CD14-positive monocyte (primary cell): ENCODE measurements around the gene RGS14. TPM values are rescaled to one million over a fixed set of nuclear protein-coding genes. Genes with fewer than 3 reads are reported as not detected.

Source experiments
- DNase-seq, 3 donors: peaks; one replicate each; pipeline ENCODE4 v3.0.0-alpha.2; 2011 to 2022
- H2AFZ ChIP-seq: 2 replicates; pipeline ENCODE4 v1.6.0; 2012; ENCODE audit warnings: mild to moderate bottlenecking, low read depth, low read length, inconsistent platforms; ENCODE audit not compliant: insufficient read depth, poor library complexity, severe bottlenecking
- H3K27ac ChIP-seq, 2 donors: 1 replicate in 1 of 2; 2 replicates in 1 of 2; pipeline ENCODE4 v1.5.1; 2012 to 2013; ENCODE audit warnings: low read length in 2 of 2, control low read depth in 1 of 2, inconsistent platforms in 1 of 2, low read depth in 1 of 2, mild to moderate bottlenecking in 1 of 2
- H3K27me3 ChIP-seq, 2 donors: one replicate each; pipeline versions ENCODE4 v1.6.0 to v1.6.1; 2011 to 2013; ENCODE audit warnings: low read length in 2 of 2; ENCODE audit not compliant: control insufficient read depth in 2 of 2, insufficient read depth in 2 of 2
- H3K36me3 ChIP-seq, 2 donors: replicated peaks in 1 of 2; 1 replicate in 1 of 2; 2 replicates in 1 of 2; pipeline versions ENCODE4 v1.5.1 to v1.6.1; 2012 to 2013; ENCODE audit warnings: low read length in 2 of 2, control low read depth in 1 of 2, inconsistent platforms in 1 of 2, mild to moderate bottlenecking in 1 of 2; ENCODE audit not compliant: insufficient read depth in 2 of 2, control insufficient read depth in 1 of 2
- H3K4me1 ChIP-seq, 2 donors: 1 replicate in 1 of 2; 2 replicates in 1 of 2; pipeline versions ENCODE4 v1.5.1 to v1.6.1; 2012 to 2013; ENCODE audit warnings: low read length in 2 of 2, control low read depth in 1 of 2, inconsistent platforms in 1 of 2, mild to moderate bottlenecking in 1 of 2, moderate library complexity in 1 of 2; ENCODE audit not compliant: insufficient read depth in 2 of 2, control insufficient read depth in 1 of 2
- H3K4me2 ChIP-seq: replicated peaks from 2 replicates; pipeline ENCODE3; 2012; ENCODE audit warnings: low read length, moderate library complexity, mild to moderate bottlenecking; ENCODE audit not compliant: poor library complexity, severe bottlenecking; ENCODE audit errors: extremely low read depth
- H3K4me3 ChIP-seq, 3 experiments: fragments of 200-600 bp in 1 of 3; sonication (generic) in 1 of 3; replicated peaks in 1 of 3; 1 replicate in 2 of 3; 2 replicates in 1 of 3; pipeline ENCODE4 v1.5.1; 2011 to 2013; ENCODE audit warnings: low read length in 3 of 3, mild to moderate bottlenecking in 3 of 3, control low read depth in 2 of 3, low read depth in 2 of 3, inconsistent platforms in 1 of 3, moderate library complexity in 1 of 3
- H3K79me2 ChIP-seq: 2 replicates; pipeline ENCODE4 v1.6.0; 2012; ENCODE audit warnings: mild to moderate bottlenecking, control low read depth, inconsistent platforms, low read length, moderate library complexity; ENCODE audit not compliant: insufficient read depth
- H3K9ac ChIP-seq: 2 replicates; pipeline ENCODE4 v1.6.0; 2017; ENCODE audit warnings: low read length, mild to moderate bottlenecking; ENCODE audit not compliant: insufficient read depth, poor library complexity, severe bottlenecking
- H3K9me3 ChIP-seq, 2 donors: replicated peaks in 1 of 2; 1 replicate in 1 of 2; 2 replicates in 1 of 2; pipeline versions ENCODE4 v1.5.1 to v1.6.1; 2012 to 2013; ENCODE audit warnings: low read length in 2 of 2, control low read depth in 1 of 2; ENCODE audit not compliant: control insufficient read depth in 1 of 2, insufficient read depth in 1 of 2
- H4K20me1 ChIP-seq: 2 replicates; pipeline ENCODE4 v1.6.0; 2012; ENCODE audit warnings: mild to moderate bottlenecking, low read length, control low read depth, moderate library complexity; ENCODE audit not compliant: insufficient read depth
- H3K27ac Mint-ChIP-seq, 7 donors: one replicate each; pipeline ENCODE4 v1.8.0; 2020; ENCODE audit warnings: mild to moderate bottlenecking in 7 of 7, mixed read lengths in 7 of 7, moderate library complexity in 6 of 7, inconsistent platforms in 2 of 7
- H3K27me3 Mint-ChIP-seq, 3 donors: one replicate each; pipeline ENCODE4 v1.8.0; 2021 to 2022; ENCODE audit warnings: low read depth in 3 of 3, mild to moderate bottlenecking in 3 of 3, mixed read lengths in 3 of 3, moderate library complexity in 3 of 3, inconsistent platforms in 1 of 3
- H3K36me3 Mint-ChIP-seq, 2 donors: one replicate each; pipeline ENCODE4 v1.8.0; 2020; ENCODE audit warnings: mixed read lengths in 2 of 2, inconsistent platforms in 1 of 2, mild to moderate bottlenecking in 1 of 2
- H3K4me1 Mint-ChIP-seq: one replicate; pipeline ENCODE4 v1.8.0; 2020; ENCODE audit warnings: mild to moderate bottlenecking, mixed read lengths
- H3K4me3 Mint-ChIP-seq, 2 donors: one replicate each; pipeline ENCODE4 v1.8.0; 2020; ENCODE audit warnings: mild to moderate bottlenecking in 2 of 2, mixed read lengths in 2 of 2, moderate library complexity in 1 of 2
- H3K9me3 Mint-ChIP-seq, 7 donors: one replicate each; pipeline ENCODE4 v1.8.0; 2020 to 2022; ENCODE audit warnings: mixed read lengths in 7 of 7, mild to moderate bottlenecking in 6 of 7, moderate library complexity in 6 of 7, inconsistent platforms in 2 of 7
- CTCF ChIP-seq: fragments of 200-600 bp; IDR thresholded peaks from one replicate; pipeline ENCODE4 v1.8.0; 2022; ENCODE audit warnings: antibody characterized with exemption, mild to moderate bottlenecking
- WGBS: methylation state at CpG from one replicate; pipeline ENCODE4 v1.1.5; 2013; ENCODE audit warnings: missing lambda C conversion rate; ENCODE audit not compliant: insufficient coverage; 5-methylcytosine and 5-hydroxymethylcytosine counted together
- intact Hi-C, 2 donors: fragments of 100-400 bp; cut with micrococcal nuclease; formaldehyde crosslinking; loops; one replicate each; pipeline versions ENCODE4 v1.15.0 to v1.15.1; 2023
- polyA plus RNA-seq, 3 donors: library from polyadenylated mRNA; depleted of rRNA in 1 of 3; unstranded in 2 of 3; stranded (reverse) in 1 of 3; fragments of 300-500 nt in 2 of 3; fragments of >200 nt in 1 of 3; fragmentation: Illumina TruSeq in 2 of 3; gene quantifications; 1 replicate in 2 of 3; 2 replicates in 1 of 3; pipeline ENCODE4 v1.2.3, GENCODE V29; 2012 to 2021

Gene RGS14
- polyA plus RNA-seq, 3 donors, result 35.4 to 186 (median 43.5) TPM

- Histone ChIP-seq H2AFZ (no peak overlapping the region), H3K27me3 (peaks cover 26 to 33% of the 10 kb centered on the region in 2 donors), H3K9me3 (peaks cover 0 to 12% of the 10 kb centered on the region in 2 donors), H3K4me1 (peaks cover 45 to 48% of the 10 kb centered on the region in 2 donors), H4K20me1 (peaks cover 11% of the 10 kb centered on the region), H3K36me3 (no peaks in the 10 kb centered on the region), H3K27ac (peak overlapping the region; percentile 43 to 51), H3K79me2 (no peaks in the 10 kb centered on the region), H3K9ac (peak overlapping the region; percentile 16), H3K4me3 (peak overlapping the region in 1 of 3 experiments; percentile 38), H3K4me2 (peak overlapping the region; percentile 89)
- H3K4me3 Mint-ChIP-seq, result peak overlapping the region; percentile 51 to 53
- intact Hi-C loops, result loop anchor here (2.0 kb wide), 3 partner anchors 13 to 49 kb away; no protein-coding TSS in a partner anchor
- peaks cover 35 to 47% (median 43%) of the 10 kb centered on the region in 3 donors for H3K27me3 Mint-ChIP-seq
- peaks cover 42% of the 10 kb centered on the region for H3K4me1 Mint-ChIP-seq
- H3K36me3 Mint-ChIP-seq, result peaks cover 8% of the 10 kb centered on the region in 2 donors
- peak in 2 of 3 donors; percentile 47 to 69 for DNase-seq
- WGBS, result no CpG with 5 or more reads among the region's 2 CpGs
- H3K9me3 Mint-ChIP-seq, result peaks cover 0 to 17% (median 5%) of the 10 kb centered on the region in 7 donors
- peak overlapping the region in 6 of 7 donors; percentile 80 to 90 (median 86) for H3K27ac Mint-ChIP-seq
- no peak for TF ChIP-seq CTCF
Measured at GRCh38 chr5:177405312-177405711, 47.6 kb downstream of the RGS14 start.

GRCh38 chr5:177405805-177406204 lies 48.1 kb downstream of the RGS14 start:
- Histone ChIP-seq H3K36me3 (no peaks in the 10 kb centered on the region), H2AFZ (peak overlapping the region; percentile 36), H3K27me3 (peaks cover 26 to 28% of the 10 kb centered on the region in 2 donors), H4K20me1 (peaks cover 11% of the 10 kb centered on the region), H3K27ac (peak overlapping the region; percentile 43 to 51), H3K4me2 (peak overlapping the region; percentile 40), H3K9me3 (peaks cover 0 to 12% of the 10 kb centered on the region in 2 donors), H3K4me3 (peak overlapping the region in 1 of 3 experiments; percentile 38), H3K79me2 (no peaks in the 10 kb centered on the region), H3K9ac (peak overlapping the region; percentile 16), H3K4me1 (peaks cover 50 to 53% of the 10 kb centered on the region in 2 donors)
- Mint-ChIP-seq H3K27ac (peak overlapping the region; percentile 77 to 92 (median 85)), H3K4me3 (peak overlapping the region; percentile 51 to 53), H3K27me3 (peaks cover 35 to 42% (median 38%) of the 10 kb centered on the region in 3 donors), H3K4me1 (peaks cover 46% of the 10 kb centered on the region), H3K9me3 (peaks cover 0 to 13% (median 5%) of the 10 kb centered on the region in 7 donors), H3K36me3 (peaks cover 8 to 10% of the 10 kb centered on the region in 2 donors)
- DNase-seq, result peak; percentile 84 to 90 (median 90)
- peak; percentile 9 for TF ChIP-seq CTCF
- intact Hi-C loops, result loop anchor here (2.0 kb wide), 3 partner anchors 13 to 49 kb away; no protein-coding TSS in a partner anchor
- 5% methylated on average over 3 of the region's 5 CpGs for WGBS
